Parathyroid adenoma (tissue), 2 donors: ENCODE measurements around the gene EML6.

Experiments used
- H2AFZ ChIP-seq: fragments of 300-600 bp; sonication (generic); one replicate; pipeline ENCODE4 v1.7.0; 2017; ENCODE audit warnings: antibody characterized with exemption, mild to moderate bottlenecking
- H3K27ac ChIP-seq: fragments of 300-600 bp; sonication (generic); one replicate; pipeline ENCODE4 v1.7.0; 2017
- H3K27me3 ChIP-seq: fragments of 300-600 bp; sonication (generic); one replicate; pipeline ENCODE4 v1.7.0; 2017; ENCODE audit warnings: low read length; ENCODE audit not compliant: control insufficient read depth, insufficient read depth
- H3K36me3 ChIP-seq: fragments of 300-600 bp; sonication (generic); one replicate; pipeline ENCODE4 v1.7.0; 2017; ENCODE audit warnings: low read length; ENCODE audit not compliant: control insufficient read depth, insufficient read depth
- H3K4me1 ChIP-seq: fragments of 300-600 bp; sonication (generic); one replicate; pipeline ENCODE4 v1.7.0; 2017; ENCODE audit warnings: control low read depth
- H3K4me2 ChIP-seq: fragments of 300-600 bp; sonication (generic); one replicate; pipeline ENCODE4 v1.7.0; 2017; ENCODE audit warnings: low read length
- H3K4me3 ChIP-seq: fragments of 300-600 bp; sonication (generic); one replicate; pipeline ENCODE4 v1.7.0; 2017; ENCODE audit warnings: low read depth, low read length
- H3K79me2 ChIP-seq: fragments of 300-600 bp; sonication (generic); one replicate; pipeline ENCODE4 v1.7.0; 2017; ENCODE audit warnings: control low read depth
- H3K9ac ChIP-seq: fragments of 300-600 bp; sonication (generic); one replicate; pipeline ENCODE4 v1.7.0; 2017; ENCODE audit warnings: mild to moderate bottlenecking
- H3K9me3 ChIP-seq: fragments of 300-600 bp; sonication (generic); one replicate; pipeline ENCODE4 v1.7.0; 2017; ENCODE audit warnings: low read length; ENCODE audit not compliant: control insufficient read depth
- CTCF ChIP-seq: fragments of 300-600 bp; sonication (generic); IDR thresholded peaks from one replicate; pipeline ENCODE4 v1.7.0; 2017; ENCODE audit warnings: antibody characterized with exemption, mild to moderate bottlenecking
- donor health status: primary hyperparathyroidism.

EML6 gene

DNA sequence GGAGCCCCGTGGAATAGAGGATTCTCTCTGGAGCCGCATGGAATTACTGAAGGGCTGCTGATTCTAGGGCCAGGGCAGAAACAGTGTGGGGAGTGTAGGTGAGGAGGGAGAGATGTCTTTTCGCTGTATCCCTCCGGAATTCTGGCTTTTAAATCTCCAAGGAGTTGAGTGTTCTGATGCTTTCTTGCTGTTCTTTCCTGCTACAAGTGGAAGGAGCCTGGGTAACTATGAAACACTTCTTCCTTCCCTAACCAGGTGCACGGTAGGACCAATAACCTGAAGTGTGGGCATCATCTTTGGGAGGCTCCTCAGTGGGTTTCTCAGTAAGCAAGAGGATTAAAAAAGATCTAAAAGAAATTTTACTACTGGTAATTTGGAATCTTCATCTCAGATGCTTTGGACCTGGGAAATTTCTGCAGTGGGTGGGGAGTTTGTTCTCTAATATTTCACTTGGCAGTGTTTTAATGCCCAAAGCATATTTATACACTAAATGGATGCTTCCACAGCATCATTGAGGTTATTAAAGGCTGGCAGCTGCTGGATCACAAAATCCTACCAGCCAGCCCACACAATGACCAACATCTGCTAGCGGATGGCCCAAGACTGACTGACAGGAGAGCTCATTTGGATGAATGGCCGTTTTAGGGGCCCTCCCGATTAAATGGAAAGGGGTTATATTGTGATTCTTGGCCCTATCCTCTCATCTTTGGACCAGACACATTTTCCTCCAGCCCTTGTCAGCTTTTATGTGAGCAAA is 2.1 kb downstream of the EML6 start:
- Histone ChIP-seq H3K79me2 (no peaks in the 10 kb centered on the region), H3K4me1 (peaks cover 4% of the 10 kb centered on the region), H3K36me3 (no peaks in the 10 kb centered on the region), H2AFZ (peak overlapping the region; percentile 85), H3K9me3 (no peaks in the 10 kb centered on the region), H3K9ac (no peak overlapping the region), H3K4me3 (no peak overlapping the region), H3K27me3 (no peaks in the 10 kb centered on the region), H3K27ac (no peak overlapping the region), H3K4me2 (peak overlapping the region; percentile 58)
- TF ChIP-seq CTCF = no peak

- no peak overlapping the region for H3K4me3 ChIP-seq
- no peak overlapping the region for H3K27ac ChIP-seq
- H3K9me3 ChIP-seq = no peaks in the 10 kb centered on the region
- H3K9ac ChIP-seq = no peak overlapping the region
- H3K79me2 ChIP-seq = no peaks in the 10 kb centered on the region
- no peak overlapping the region for H3K4me2 ChIP-seq
- H2AFZ ChIP-seq = no peak overlapping the region
- H3K27me3 ChIP-seq = no peaks in the 10 kb centered on the region
- TF ChIP-seq CTCF = no peak
- H3K36me3 ChIP-seq = no peaks in the 10 kb centered on the region
- H3K4me1 ChIP-seq = peaks cover 4% of the 10 kb centered on the region
Measured at GRCh38 chr2:54726431-54726830, 3.0 kb downstream of the EML6 start.

- Histone ChIP-seq H3K79me2 (no peaks in the 10 kb centered on the region), H3K4me3 (no peak overlapping the region), H3K36me3 (no peaks in the 10 kb centered on the region), H3K9me3 (no peaks in the 10 kb centered on the region), H3K4me2 (no peak overlapping the region), H3K4me1 (peaks cover 4% of the 10 kb centered on the region), H3K27me3 (no peaks in the 10 kb centered on the region), H3K9ac (no peak overlapping the region), H3K27ac (no peak overlapping the region), H2AFZ (no peak overlapping the region)
- TF ChIP-seq CTCF = no peak
Measured at GRCh38 chr2:54726940-54727339, 3.5 kb downstream of the EML6 start.

GRCh38 chr2:54728669-54729120 is 5.2 kb downstream of the EML6 start:
- H3K4me3 ChIP-seq = no peak overlapping the region
- H3K27ac ChIP-seq = no peak overlapping the region
- TF ChIP-seq CTCF = no peak
- no peaks in the 10 kb centered on the region for H3K27me3 ChIP-seq
- H3K79me2 ChIP-seq = no peaks in the 10 kb centered on the region
- H2AFZ ChIP-seq = no peak overlapping the region
- no peak overlapping the region for H3K4me2 ChIP-seq
- no peaks in the 10 kb centered on the region for H3K36me3 ChIP-seq
- H3K4me1 ChIP-seq = no peaks in the 10 kb centered on the region
- no peak overlapping the region for H3K9ac ChIP-seq
- no peaks in the 10 kb centered on the region for H3K9me3 ChIP-seq

GRCh38 chr2:54735636-54736035 is 12.2 kb downstream of the EML6 start:
- H3K27ac ChIP-seq = no peak overlapping the region
- no peaks in the 10 kb centered on the region for H3K36me3 ChIP-seq
- no peaks in the 10 kb centered on the region for H3K79me2 ChIP-seq
- H3K4me1 ChIP-seq = no peaks in the 10 kb centered on the region
- H3K4me3 ChIP-seq = no peak overlapping the region
- no peaks in the 10 kb centered on the region for H3K27me3 ChIP-seq
- no peak overlapping the region for H2AFZ ChIP-seq
- no peaks in the 10 kb centered on the region for H3K9me3 ChIP-seq
- H3K4me2 ChIP-seq = no peak overlapping the region
- H3K9ac ChIP-seq = no peak overlapping the region
- TF ChIP-seq CTCF = no peak
